HEK293T (cell line): ENCODE data around the gene VAT1.

ENCODE experiments used
- CTCF ChIA-PET: fragments of 350-600 bp; formaldehyde crosslinking; extraction: SDS; loops from one replicate; lab custom pipeline; 2021; ENCODE audit warnings: antibody characterized with exemption, inconsistent platforms; lab: Yijun Ruan, JAX
- POLR2A ChIA-PET: fragments of 350-600 bp; formaldehyde crosslinking; extraction: SDS; loops from one replicate; lab custom pipeline; 2020; ENCODE audit warnings: antibody characterized with exemption, inconsistent platforms; lab: Yijun Ruan, JAX
- DNase-seq: peaks from one replicate; pipeline ENCODE4 v3.0.0; 2012; ENCODE audit warnings: mixed read lengths; ENCODE audit errors: extremely low spot score
- ARNT ChIP-seq: fragments of 450-650 bp; IDR thresholded peaks from 2 replicates; pipeline ENCODE4 v1.6.1; 2017; ENCODE audit warnings: mild to moderate bottlenecking
- BHLHE40 ChIP-seq: fragments of 450-650 bp; IDR thresholded peaks from 2 replicates; pipeline ENCODE4 v1.6.1; 2016; ENCODE audit warnings: mild to moderate bottlenecking, moderate library complexity, borderline replicate concordance
- CTBP1 ChIP-seq: fragments of 450-650 bp; IDR thresholded peaks from 2 replicates; pipeline ENCODE4 v1.6.1; 2016; ENCODE audit warnings: borderline replicate concordance
- ELF4 ChIP-seq: fragments of 450-650 bp; IDR thresholded peaks from 2 replicates; pipeline ENCODE4 v1.6.1; 2017; ENCODE audit warnings: antibody characterized with exemption
- FOXA1 ChIP-seq: fragments of 450-650 bp; IDR thresholded peaks from 2 replicates; pipeline ENCODE4 v1.6.1; 2016; ENCODE audit warnings: mild to moderate bottlenecking
- FOXK2 ChIP-seq: fragments of 450-650 bp; IDR thresholded peaks from 2 replicates; pipeline ENCODE4 v1.6.1; 2016; ENCODE audit warnings: mild to moderate bottlenecking
- FOXM1 ChIP-seq: fragments of 450-650 bp; IDR thresholded peaks from 2 replicates; pipeline ENCODE4 v1.6.1; 2017; ENCODE audit warnings: mild to moderate bottlenecking, borderline replicate concordance
- HDGF ChIP-seq: fragments of 450-650 bp; IDR thresholded peaks from 2 replicates; pipeline ENCODE4 v1.6.1; 2017; ENCODE audit warnings: antibody characterized with exemption, borderline replicate concordance
- L3MBTL2 ChIP-seq: fragments of 450-650 bp; conservative IDR thresholded peaks from 2 replicates; pipeline ENCODE4 v1.6.1; 2016; ENCODE audit warnings: mild to moderate bottlenecking
- LEF1 ChIP-seq: fragments of 450-650 bp; IDR thresholded peaks from 2 replicates; pipeline ENCODE4 v1.6.1; 2017; ENCODE audit warnings: mild to moderate bottlenecking, borderline replicate concordance
- NFRKB ChIP-seq: fragments of 450-650 bp; IDR thresholded peaks from 2 replicates; pipeline ENCODE4 v1.6.1; 2016; ENCODE audit warnings: mild to moderate bottlenecking, moderate library complexity
- PKNOX1 ChIP-seq: fragments of 450-650 bp; IDR thresholded peaks from 2 replicates; pipeline ENCODE4 v1.6.1; 2016
- SP1 ChIP-seq: fragments of 450-650 bp; IDR thresholded peaks from 2 replicates; pipeline ENCODE4 v1.6.1; 2017
- SUZ12 ChIP-seq: fragments of 450-650 bp; IDR thresholded peaks from 2 replicates; pipeline ENCODE4 v1.6.1; 2016; ENCODE audit warnings: mild to moderate bottlenecking
- TARDBP ChIP-seq: fragments of 450-650 bp; IDR thresholded peaks from 2 replicates; pipeline ENCODE4 v1.6.1; 2016
- ZNF384 ChIP-seq: fragments of 450-650 bp; IDR thresholded peaks from 2 replicates; pipeline ENCODE4 v1.6.1; 2016

The VAT1 gene

DNA sequence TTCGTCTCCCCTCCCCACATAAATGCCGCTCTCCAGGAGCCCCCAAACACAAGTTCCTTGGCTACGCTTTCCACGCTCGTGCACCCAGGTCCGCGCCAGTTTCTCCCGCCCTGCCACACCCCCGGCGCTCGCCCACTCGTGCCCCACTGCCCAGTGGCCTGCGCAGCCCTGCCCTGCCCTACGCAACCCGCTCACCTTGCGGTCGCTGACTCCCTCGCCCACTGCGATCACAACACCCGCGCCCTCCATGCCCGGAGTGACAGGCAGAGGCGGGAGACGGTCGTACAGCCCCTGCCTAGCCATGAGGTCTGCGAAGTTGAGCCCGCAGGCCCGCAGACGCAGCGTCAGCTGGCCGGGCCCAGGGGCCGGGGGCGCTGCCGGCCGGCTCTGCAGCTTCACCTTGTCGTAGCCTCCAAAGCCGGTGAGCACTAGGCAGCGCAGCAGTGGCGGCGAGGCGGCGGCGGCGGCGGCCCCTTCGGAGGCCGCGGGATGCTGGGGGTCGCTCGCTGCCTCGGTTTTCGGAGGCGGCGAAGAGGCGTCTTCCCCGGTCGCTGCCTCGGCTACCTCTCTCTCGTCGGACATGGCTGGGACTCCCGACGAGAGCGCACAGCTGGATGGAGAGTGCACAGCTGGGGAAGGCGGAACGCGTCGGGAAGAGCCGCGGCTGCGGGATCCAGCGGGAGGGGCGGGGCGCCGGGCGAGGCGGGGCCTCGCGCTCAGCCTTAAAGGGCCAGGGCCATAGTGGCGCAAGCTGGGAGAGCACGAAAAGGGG is at the start of gene VAT1:
TSS of gene VAT1 (minus strand) at position 645 of the 772 bp plus-strand sequence. CDS start at position 582, 63 bp downstream.
- DNase-seq = peak; percentile 84
- ChIA-PET POLR2A (interaction anchor here (0.6 to 3.1 kb wide), 8 partner anchors 9 to 346 kb away, joined by 3 to 33 read pairs (median 5); partner anchors contain the start of genes BRCA1 and RPL27), CTCF (interaction anchor here (0.6 to 0.9 kb wide), 2 partner anchors 26 to 149 kb away, joined by 3 to 7 read pairs; partner anchors contain the start of gene NBR1)
- TF ChIP-seq PKNOX1 = peak; percentile 83; the same call in 1 of the 2 replicates
- no peak for TF ChIP-seq BHLHE40
- TF ChIP-seq ARNT = no peak
- TF ChIP-seq L3MBTL2 = peak; percentile 25; the same call in 1 of the 2 replicates
- TF ChIP-seq NFRKB = no peak
- TF ChIP-seq LEF1 = no peak
- TF ChIP-seq FOXM1 = no peak
- no peak for TF ChIP-seq FOXK2
- TF ChIP-seq HDGF = peak; percentile 87
- no peak for TF ChIP-seq CTBP1

GRCh38 chr17:43070872-43071271 is 48.7 kb upstream of the VAT1 start:
- TF ChIP-seq BHLHE40 = no peak
- no peak for TF ChIP-seq CTBP1
- no peak for TF ChIP-seq ARNT
- TF ChIP-seq ZNF384 = no peak
- TF ChIP-seq HDGF = no peak
- TF ChIP-seq SP1 = no peak
- TF ChIP-seq SUZ12 = no peak
- TF ChIP-seq PKNOX1 = no peak
- TF ChIP-seq TARDBP = no peak
- TF ChIP-seq LEF1 = no peak
- no peak for TF ChIP-seq L3MBTL2
- TF ChIP-seq ELF4 = no peak
- no peak for TF ChIP-seq FOXM1
- TF ChIP-seq NFRKB = no peak
- TF ChIP-seq FOXK2 = no peak
- no peak for TF ChIP-seq FOXA1
- no peak for DNase-seq
- ChIA-PET POLR2A (no interaction called here), CTCF (no interaction called here)

- TF ChIP-seq CTBP1 (no peak), ZNF384 (no peak), HDGF (no peak), L3MBTL2 (no peak), NFRKB (no peak)
- no peak for DNase-seq
- POLR2A ChIA-PET = no interaction called here
- CTCF ChIA-PET = no interaction called here
Measured at GRCh38 chr17:43070257-43070656, 48.1 kb upstream of the VAT1 start.

GRCh38 chr17:43069368-43069898 is 47.2 kb upstream of the VAT1 start:
- CTCF ChIA-PET = no interaction called here
- DNase-seq = no peak
- TF ChIP-seq NFRKB = no peak
- TF ChIP-seq FOXK2 = no peak
- no peak for TF ChIP-seq BHLHE40
- no peak for TF ChIP-seq L3MBTL2
- TF ChIP-seq FOXM1 = no peak
- TF ChIP-seq ELF4 = no peak
- no peak for TF ChIP-seq ARNT
- no peak for TF ChIP-seq HDGF
- no peak for TF ChIP-seq TARDBP
- no peak for TF ChIP-seq SUZ12
- no peak for TF ChIP-seq FOXA1
- TF ChIP-seq CTBP1 = no peak
- no peak for TF ChIP-seq SP1
- no peak for TF ChIP-seq ZNF384
- TF ChIP-seq LEF1 = no peak
- no peak for TF ChIP-seq PKNOX1
- POLR2A ChIA-PET = interaction anchor here (1.0 to 1.3 kb wide), 2 partner anchors 246 to 298 kb away, joined by 3 read pairs; no protein-coding TSS in a partner anchor

GRCh38 chr17:43068570-43069367 is 46.6 kb upstream of the VAT1 start:
- CTCF ChIA-PET = interaction anchor here (0.6 kb wide), 1 partner anchor 21 kb away, joined by 4 read pairs; no protein-coding TSS in a partner anchor
- TF ChIP-seq SUZ12 (no peak), ARNT (no peak), ELF4 (no peak), FOXA1 (no peak), ZNF384 (no peak), SP1 (no peak)
- DNase-seq = no peak
- POLR2A ChIA-PET = interaction anchor here (1.0 to 1.3 kb wide), 2 partner anchors 247 to 299 kb away, joined by 3 read pairs; no protein-coding TSS in a partner anchor
